T-helper 1 cell treated with Interleukin-12 subunit alpha and Interleukin-12 subunit beta and Interleukin-4 antibody, amounts not matched to agents 30 ng/mL and 1 ng/mL, for 36 hours (primary cell): Measurements from ENCODE around the gene HEXD. TPM values are rescaled to one million over a fixed set of nuclear protein-coding genes. Genes with fewer than 3 reads are reported as not detected.
"Not testable (repeated sequence)": the region's sequence is repeated elsewhere in the genome, so short reads cannot be mapped to it uniquely, and the experiment has no call there.

Experiments
- intact Hi-C: fragments of 100-400 bp; cut with micrococcal nuclease; formaldehyde crosslinking; loops from one replicate; pipeline ENCODE4 v1.15.1; 2024
- total RNA-seq: library from RNA; stranded (reverse); gene quantifications from 2 replicates; pipeline ENCODE4 v1.2.3, GENCODE V29; 2022

HEXD gene
- total RNA-seq, result 59.1 and 60.3 TPM in 2 replicates

DNA sequence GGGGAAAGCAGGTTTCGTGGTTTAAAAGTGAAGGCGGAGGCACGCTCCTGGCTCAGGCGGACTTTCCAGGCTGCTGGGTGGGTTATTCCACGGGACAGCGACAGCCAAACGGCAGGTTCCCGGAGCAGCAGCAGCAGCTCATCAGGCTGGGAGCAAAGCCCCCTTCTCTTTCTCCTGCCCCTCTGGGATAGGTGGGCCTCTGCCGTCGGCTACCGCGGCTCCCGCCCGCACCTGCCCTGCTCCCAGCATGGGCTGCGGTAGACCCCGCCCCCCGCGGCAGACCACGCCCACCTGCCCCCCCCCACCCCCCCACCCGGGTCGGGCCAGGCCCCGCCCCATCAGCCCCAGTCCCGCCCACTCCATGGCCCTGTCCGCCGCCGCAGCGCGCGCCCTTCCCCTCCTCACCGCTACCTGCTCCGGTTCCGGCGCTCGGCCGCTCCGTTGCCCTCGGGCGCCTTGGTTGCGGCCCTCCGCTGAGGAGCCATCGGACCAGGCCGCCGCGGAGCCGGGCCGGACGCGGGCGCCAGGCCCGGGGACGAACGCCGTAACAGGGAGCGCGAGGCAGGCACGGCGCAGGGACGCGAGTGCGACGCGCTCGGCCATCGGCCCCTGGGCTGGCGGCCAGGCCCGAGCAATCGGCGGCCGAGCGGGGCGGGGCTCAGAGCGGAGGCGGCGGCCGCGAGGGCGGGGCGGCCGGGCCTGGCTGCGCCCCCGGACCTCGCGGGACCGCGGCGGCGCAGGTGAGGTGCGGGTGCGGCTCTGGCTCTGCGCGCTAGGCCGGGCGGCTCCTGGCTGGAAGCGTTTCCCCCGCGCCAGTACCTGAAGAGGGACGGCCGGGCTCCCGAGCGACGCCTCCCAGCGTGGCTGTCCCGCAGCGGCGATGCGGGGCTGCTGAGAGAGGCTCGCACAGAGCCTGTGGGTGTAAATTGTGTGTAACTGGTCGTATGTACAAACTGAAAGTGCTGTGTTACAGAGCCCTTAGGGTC is at the start of gene HEXD, which contains the start of gene OGFOD3:
Gene HEXD, plus strand, starts transcription at position 347 of the 986 bp plus-strand sequence. CDS start 1,453 bp downstream, outside the sequence.
Gene OGFOD3, minus strand, starts transcription at position 586 of the 986 bp plus-strand sequence. Its CDS starts 101 bp downstream, at position 485.
- intact Hi-C loops, result loop anchor here (1.0 to 10.0 kb wide), 6 partner anchors 125 to 230 kb away; partner anchors contain the start of genes CSNK1D and WDR45B

- intact Hi-C loops, result no loop called here
These were observed 48.9 kb upstream of the HEXD start for GRCh38 chr17:82369211-82369610.

GRCh38 chr17:82370471-82371332 is 47.4 kb upstream of the HEXD start:
- intact Hi-C loops, result no loop called here

- intact Hi-C loops, result no loop called here
These were observed 46.6 kb upstream of the HEXD start, which contains the start of gene UTS2R for GRCh38 chr17:82371333-82372248. TSS of gene UTS2R (plus strand) at chr17:82371765. CDS start at chr17:82374325, 2,560 bp downstream.

DNA sequence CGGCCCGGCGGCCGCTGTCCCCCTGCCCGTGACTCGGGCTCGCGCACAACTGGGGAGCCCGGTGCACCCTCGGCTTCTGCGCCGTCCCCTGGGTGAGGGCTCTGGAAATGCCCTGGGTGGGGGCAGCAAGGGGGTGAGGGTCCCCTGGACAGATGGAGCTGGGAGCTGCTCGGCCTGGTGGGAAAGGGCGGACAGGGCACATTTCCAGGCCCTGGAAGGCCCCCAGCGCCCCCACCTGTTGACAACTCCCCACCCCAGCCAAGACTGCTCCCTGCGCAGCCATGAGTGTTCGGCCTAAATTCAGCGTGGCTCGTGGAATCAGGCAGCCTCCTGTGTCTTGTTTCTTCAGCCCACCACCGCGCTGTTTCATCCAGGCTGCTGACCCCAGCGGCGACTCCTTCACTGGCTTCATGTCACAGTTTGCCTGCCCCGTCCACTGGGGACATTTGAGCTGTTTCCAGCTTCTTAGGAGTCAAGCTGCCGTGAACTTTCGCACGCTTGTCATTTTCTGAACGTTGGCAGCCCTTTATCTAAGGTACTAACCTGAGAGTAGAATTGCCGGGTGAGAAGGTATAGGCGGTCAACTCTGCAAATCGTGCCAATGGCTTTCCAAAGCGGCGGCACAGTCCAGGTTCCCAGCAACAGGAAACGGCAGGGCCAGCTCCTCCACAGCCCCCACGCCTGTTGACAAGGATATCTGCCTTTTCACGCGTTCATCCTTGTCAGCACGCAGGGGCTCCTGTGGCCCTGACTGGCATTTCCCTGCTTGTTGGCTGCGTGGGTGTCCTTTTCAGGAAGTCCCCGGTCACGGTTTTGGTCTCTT is 45.7 kb upstream of the HEXD start:
- intact Hi-C loops, result no loop called here

- intact Hi-C loops, result not testable (repeated sequence)
These were observed 45.1 kb upstream of the HEXD start for GRCh38 chr17:82373072-82373452.

- intact Hi-C loops, result no loop called here
These were observed 44.2 kb upstream of the HEXD start for GRCh38 chr17:82373731-82374625.

- intact Hi-C loops, result no loop called here
These were observed 43.4 kb upstream of the HEXD start for GRCh38 chr17:82374626-82375331.

GRCh38 chr17:82375359-82376041 is 42.6 kb upstream of the HEXD start:
- intact Hi-C loops, result no loop called here

- intact Hi-C loops, result no loop called here
These were observed 42.0 kb upstream of the HEXD start for GRCh38 chr17:82376042-82376730.

- intact Hi-C loops, result not testable (repeated sequence)
These were observed 40.9 kb upstream of the HEXD start for GRCh38 chr17:82377294-82377693.

DNA sequence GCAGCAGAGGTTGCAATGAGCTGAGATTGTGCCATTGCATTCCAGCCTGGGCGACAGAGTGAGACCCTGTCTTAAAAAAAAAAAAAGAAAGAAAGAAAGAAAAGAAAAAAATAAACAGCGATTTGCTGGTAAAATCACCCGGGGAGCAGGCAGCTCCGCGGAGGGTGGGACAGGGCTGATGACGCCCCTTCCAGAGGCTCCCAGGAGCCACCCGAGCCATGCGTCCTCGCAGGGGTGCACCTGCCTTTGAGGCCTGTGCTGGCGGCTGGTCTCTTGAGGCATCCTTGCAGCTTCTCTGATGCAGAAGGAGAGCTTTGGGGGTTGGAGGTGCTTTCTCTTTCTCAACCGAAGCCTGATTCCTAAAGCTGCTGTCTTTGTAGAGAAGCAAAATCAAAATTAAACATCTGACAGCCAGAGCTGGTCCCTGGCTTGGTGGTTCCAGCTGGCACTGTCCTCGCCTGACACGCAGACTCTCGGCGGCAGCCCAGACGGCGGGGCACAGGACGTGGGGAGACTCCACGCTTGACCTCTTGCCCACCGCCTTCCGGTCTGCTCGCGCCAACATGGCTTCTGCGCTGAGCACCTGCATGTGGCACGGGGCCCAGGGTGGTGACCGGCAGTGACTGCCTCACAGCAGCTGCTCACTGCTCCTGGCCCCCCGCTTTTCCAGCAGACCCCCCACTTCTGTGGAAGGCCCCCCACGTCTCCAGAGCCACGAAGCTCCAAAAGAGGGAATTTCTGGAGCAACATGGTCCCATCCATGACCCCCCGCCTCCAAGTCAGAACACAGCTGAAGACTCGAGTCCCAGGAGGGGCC is 40.0 kb upstream of the HEXD start:
- intact Hi-C loops, result no loop called here

DNA sequence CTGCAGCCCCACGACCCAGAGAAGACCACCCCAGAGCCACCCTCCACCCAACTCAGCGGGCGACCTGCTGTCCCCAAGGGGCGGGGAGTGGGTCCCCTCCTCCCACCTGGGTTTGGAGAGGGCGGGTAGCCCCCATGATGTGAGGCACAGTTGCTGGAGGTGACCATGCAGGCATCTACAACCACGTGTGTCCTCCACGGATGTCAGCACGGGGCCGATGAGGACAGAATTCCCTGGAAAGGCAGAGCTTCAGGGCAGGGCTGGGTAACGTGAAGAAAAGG is 39.5 kb upstream of the HEXD start:
- intact Hi-C loops, result no loop called here

DNA sequence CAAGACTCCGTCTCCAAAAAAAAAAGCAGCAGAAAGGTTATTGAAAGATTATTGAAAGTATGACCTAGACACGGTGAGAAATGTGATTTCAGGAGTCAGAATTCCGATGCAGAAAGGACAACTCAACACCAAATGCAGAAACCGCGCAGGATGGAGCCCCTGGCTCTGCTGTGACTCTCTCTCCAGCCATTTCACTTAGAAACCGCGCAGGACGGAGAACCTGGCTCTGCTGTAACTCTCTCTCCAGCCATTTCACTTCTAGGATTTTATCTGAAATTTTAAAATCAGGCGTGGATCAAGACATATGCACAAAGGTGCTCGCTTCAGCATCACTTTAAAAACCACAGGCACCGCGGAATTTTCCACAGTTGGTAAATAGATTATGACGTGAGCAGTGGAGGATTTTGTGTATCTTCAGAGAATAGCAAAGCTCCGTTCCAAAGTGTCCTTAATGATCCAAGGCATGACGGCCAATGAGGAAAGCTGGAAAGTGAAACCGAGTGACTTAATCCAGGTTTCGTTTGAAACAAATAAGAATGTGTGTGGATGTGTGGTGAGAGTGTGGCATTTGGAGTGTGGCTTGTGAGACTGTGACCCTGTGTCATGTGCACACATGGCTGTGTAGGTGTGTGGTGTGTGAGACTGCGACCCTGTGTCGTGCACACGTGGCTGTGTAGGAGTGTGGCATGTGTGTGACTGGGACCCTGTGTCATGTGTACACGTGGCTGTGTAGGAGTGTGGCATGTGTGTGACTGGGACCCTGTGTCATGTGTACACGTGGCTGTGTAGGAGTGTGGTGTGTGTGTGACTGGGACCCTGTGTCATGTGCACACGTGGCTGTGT is 37.1 kb upstream of the HEXD start:
- intact Hi-C loops, result no loop called here

DNA sequence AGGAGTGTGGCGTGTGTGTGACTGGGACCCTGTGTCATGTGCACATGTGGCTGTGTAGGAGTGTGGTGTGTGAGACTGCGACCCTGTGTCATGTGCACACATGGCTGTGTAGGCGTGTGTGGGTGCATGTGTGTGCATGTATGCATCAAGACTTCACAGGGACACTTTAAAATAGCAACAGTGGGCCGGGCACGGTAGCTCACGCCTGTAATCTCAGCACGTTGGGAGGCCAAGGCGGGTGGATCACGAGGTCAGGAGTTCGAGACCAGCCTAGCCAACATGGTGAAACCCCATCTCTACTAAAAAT is 36.5 kb upstream of the HEXD start:
- intact Hi-C loops, result not testable (repeated sequence)
